ENCODE measurements around the gene TJP1. TPM values are rescaled to one million over a fixed set of nuclear protein-coding genes. Genes with fewer than 3 reads are reported as not detected.

Gene TJP1
- total and polyA plus RNA-seq, 8 donors: 14.7 to 80.0 (median 39.0) TPM

GRCh38 chr15:29853211-29853987, 31.1 kb upstream of the TJP1 start:
- Histone ChIP-seq H3K9me3 (no peaks in the 10 kb centered on the region), H3K4me1 (no peaks in the 10 kb centered on the region), H3K36me3 (no peaks in the 10 kb centered on the region), H3K27me3 (no peaks in the 10 kb centered on the region), H3K27ac (no peak overlapping the region), H3K4me3 (no peak overlapping the region)
- FAIRE-seq (no peak), DNase-seq (no peak), ATAC-seq (no peak)
- 74 to 78% methylated on average over 8 of the region's 8 CpGs for WGBS, 2 donors
- intact Hi-C loops (cut with DNase I): no loop called here
- TF ChIP-seq, protein P1, sequence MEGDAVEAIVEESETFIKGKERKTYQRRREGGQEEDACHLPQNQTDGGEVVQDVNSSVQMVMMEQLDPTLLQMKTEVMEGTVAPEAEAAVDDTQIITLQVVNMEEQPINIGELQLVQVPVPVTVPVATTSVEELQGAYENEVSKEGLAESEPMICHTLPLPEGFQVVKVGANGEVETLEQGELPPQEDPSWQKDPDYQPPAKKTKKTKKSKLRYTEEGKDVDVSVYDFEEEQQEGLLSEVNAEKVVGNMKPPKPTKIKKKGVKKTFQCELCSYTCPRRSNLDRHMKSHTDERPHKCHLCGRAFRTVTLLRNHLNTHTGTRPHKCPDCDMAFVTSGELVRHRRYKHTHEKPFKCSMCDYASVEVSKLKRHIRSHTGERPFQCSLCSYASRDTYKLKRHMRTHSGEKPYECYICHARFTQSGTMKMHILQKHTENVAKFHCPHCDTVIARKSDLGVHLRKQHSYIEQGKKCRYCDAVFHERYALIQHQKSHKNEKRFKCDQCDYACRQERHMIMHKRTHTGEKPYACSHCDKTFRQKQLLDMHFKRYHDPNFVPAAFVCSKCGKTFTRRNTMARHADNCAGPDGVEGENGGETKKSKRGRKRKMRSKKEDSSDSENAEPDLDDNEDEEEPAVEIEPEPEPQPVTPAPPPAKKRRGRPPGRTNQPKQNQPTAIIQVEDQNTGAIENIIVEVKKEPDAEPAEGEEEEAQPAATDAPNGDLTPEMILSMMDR (IDR thresholded peaks at IDR 0.05): no peak

DNA sequence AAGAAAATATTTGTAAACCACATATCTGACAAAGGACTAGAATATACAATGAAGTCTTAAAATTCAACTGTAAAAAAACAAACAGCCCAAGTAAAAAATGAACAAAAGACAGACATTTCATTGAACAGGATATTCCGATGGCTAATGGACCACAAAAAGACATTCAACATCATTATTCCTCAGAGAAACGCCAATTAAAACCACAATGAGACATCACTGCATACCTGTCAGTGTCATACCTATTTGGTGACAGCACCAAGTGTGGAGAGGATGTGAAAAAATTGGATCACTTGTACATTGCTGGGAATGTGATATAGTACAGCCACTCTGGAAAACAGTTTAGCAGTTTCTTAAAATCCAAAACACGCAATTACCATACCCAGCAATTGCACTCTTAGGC, 29.9 kb upstream of the TJP1 start:
- Histone ChIP-seq H3K27me3 (no peaks in the 10 kb centered on the region), H3K4me3 (no peak overlapping the region), H3K9me3 (no peaks in the 10 kb centered on the region), H3K36me3 (no peaks in the 10 kb centered on the region), H3K27ac (no peak overlapping the region), H3K4me1 (no peaks in the 10 kb centered on the region)
- no peak for DNase-seq
- no peak for ATAC-seq
- TF ChIP-seq, protein P1 (IDR thresholded peaks at IDR 0.05): no peak
- intact Hi-C loops (cut with DNase I): no loop called here
- 76 to 88% methylated on average over 3 of the region's 3 CpGs for WGBS, 2 donors
- no peak for FAIRE-seq

- DNase-seq (no peak), ATAC-seq (no peak), FAIRE-seq (no peak)
- WGBS, 2 donors: 88 to 97% methylated on average over 7 of the region's 7 CpGs
- Histone ChIP-seq H3K4me3 (no peak overlapping the region), H3K27me3 (no peaks in the 10 kb centered on the region), H3K4me1 (no peaks in the 10 kb centered on the region), H3K36me3 (no peaks in the 10 kb centered on the region), H3K9me3 (no peaks in the 10 kb centered on the region), H3K27ac (no peak overlapping the region)
- TF ChIP-seq, protein P1 (IDR thresholded peaks at IDR 0.05): no peak
- intact Hi-C loops (cut with DNase I): no loop called here
Measured at GRCh38 chr15:29849716-29850115, 27.4 kb upstream of the TJP1 start.

- FAIRE-seq: no peak
Measured at GRCh38 chr15:29849218-29849617, 26.9 kb upstream of the TJP1 start.

More at GRCh38 chr15:29849218-29849617, 26.9 kb upstream of the TJP1 start:
- WGBS, 2 donors: 77 to 88% methylated on average over 1 of the region's 1 CpG
- Histone ChIP-seq H3K4me1 (no peaks in the 10 kb centered on the region), H3K27me3 (no peaks in the 10 kb centered on the region), H3K4me3 (no peak overlapping the region), H3K36me3 (no peaks in the 10 kb centered on the region), H3K27ac (no peak overlapping the region), H3K9me3 (no peaks in the 10 kb centered on the region)
- intact Hi-C loops (cut with DNase I): no loop called here
- TF ChIP-seq, protein P1 (IDR thresholded peaks at IDR 0.05): no peak
- ATAC-seq (no peak), DNase-seq (no peak)
